SIG-M5 treated with dmso at 0.1 percent for 504 hours (cell line): ENCODE results near the gene ECM2.

Experiments
- DNase-seq: peaks from one replicate; lab custom pipeline; 2025; ENCODE audit not compliant: unreplicated experiment; lab: John Stamatoyannopoulos, UW

ECM2 gene

DNA sequence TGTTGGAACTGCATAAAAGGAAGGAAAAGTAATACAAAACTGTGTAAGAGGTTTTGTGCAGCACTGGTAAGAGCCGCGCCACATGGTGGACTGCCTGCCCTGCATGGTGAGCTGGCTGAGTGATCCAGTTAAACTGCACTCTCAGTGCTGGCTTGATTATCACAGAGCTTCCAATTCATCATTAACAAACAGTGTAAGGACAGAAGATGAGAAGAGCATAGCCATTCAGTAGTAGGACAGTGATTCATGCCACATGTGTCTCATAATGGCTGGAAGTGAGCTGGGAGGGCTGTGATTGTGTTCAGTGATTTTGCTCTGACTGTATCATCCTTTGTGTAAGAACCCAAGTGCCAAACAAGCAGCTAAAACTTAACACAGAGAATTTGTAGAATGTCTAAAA is 67.6 kb downstream of the ECM2 start:
- no peak for DNase-seq

DNA sequence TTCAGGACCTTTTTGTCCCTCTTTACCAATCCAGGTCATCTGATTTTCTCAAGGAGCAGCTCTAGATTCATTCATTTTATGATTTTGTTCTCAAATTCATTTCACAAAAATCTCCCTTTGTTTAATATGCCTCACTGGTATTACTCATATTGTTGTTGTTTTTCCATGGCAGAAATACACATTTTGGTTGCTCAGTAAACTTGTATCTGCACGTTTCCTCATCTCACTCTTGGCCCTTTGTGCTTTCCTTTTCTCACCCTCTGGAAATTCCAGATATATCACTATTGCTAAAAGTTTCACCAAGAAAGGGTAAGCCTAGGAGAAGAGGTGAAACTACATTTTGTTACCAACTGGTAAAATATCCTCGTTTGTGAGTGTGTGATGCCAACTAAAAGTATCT is 68.3 kb downstream of the ECM2 start:
- DNase-seq = no peak

DNA sequence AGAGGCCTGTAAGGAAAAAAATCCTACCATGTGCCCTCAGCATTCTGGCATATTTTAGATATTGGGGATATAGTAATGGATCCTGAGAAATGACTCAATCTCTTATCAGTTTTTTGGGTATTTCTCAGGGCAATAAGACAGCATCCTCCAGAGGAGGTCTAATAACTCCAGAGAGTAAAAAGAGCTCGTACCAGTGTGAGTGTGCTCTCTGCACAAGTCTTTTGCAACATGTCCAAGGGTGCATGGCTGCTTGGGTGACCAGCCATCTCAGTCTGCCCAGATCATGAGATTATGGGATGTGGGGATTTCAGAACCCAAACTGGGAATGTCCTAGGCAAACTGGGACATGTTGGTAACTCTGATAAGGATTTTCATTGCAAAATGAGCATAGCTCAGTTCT is 68.7 kb downstream of the ECM2 start:
- no peak for DNase-seq

DNA sequence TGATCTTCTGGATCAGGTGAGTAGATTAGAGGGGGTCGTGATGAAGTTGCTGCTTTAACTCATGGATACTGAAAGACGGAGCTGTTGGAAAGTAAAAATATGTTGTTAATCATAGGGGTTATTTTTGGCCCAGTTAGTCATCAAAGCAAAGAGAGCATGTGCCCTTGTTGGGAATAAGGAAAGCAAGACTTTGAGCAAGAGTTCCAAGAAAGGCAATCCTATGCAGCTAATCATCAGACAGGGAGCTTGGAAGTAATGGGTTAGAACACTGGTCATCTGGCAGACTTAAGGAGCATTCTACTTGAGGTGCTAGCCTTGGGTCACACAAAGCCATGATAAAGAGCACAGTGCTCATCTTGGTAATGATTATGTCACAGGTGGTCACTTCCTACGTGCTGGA is 71.8 kb downstream of the ECM2 start:
- DNase-seq = no peak

DNA sequence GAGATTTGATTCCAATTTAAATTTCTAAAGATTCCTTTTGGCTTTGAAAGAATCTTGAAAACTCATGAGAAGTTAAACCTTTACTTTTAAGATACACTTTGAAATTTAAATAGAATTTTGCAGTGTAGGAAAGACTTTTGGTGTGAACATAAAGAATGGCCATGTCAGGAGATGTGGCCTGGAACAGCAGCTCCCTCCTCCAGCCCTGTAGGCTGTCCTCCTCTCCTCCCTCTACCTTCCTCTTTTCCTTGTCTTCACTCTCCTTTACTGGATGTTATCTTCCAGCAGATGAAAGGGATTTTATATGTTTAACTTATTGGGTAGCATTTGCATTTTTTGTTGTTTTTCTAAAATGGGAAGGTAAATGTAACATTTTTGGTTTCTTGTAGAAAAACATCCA is 72.4 kb downstream of the ECM2 start:
- DNase-seq = no peak

DNA sequence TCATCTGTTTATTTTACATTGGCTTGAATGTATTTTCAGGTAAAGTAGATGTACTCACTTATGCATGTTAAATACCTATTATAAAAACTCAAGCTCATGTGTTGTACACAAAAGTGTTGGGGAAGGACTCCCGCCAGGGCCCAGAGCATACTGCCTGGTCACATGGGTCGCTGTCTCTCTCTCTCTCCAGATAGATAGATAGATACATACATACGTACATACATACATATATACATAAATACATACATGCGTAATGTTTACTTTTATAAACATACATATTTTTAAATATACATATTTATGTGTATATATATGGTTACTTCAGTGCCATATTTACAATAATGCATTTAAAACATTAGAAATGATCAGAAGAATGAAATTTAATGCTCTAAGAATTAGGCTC is 78.2 kb downstream of the ECM2 start:
- no peak for DNase-seq

DNA sequence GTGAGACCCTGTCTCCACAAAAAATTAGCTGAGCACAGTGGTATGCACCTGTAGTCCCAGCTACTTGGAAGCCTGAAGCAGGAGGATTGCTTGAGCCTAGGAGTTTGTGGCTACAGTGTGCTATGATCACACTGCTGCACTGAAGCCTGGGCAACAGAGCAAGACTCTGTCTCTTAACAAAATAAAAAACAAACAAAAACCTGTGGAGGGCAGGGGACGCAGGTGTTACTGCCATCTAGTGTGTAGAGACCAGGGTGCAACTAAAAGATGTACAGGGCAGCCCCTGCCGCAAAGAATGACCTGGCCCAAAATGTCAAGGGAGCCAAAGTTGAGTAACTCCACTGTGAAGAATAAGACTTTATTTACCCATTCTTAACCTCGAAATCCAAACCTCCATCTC is 80.6 kb downstream of the ECM2 start:
- DNase-seq = no peak

DNA sequence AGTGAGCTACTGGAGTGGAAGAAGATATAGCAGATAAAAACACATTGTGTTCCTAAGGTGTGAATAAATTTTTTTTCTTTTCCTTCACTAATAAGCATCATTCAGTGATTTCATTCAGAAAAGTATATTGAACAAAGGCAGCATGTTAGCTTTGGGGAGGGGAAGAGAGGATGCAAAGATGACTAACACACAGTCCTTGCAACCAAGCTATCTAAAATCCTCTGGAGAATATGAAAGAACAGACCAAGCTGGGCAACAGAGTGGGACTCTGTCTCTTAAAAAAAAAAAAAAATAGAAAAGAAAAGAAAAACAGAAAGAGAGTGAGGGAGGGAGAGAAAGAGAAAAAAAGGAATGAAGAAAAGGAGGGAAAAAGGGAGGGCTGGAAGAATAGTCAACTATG is 89.3 kb downstream of the ECM2 start:
- no peak for DNase-seq
